Endometrium (tissue), 2 donors: ENCODE measurements around the gene ARHGEF37.
"Not testable (repeated sequence)": the region's sequence is repeated elsewhere in the genome, so short reads cannot be mapped to it uniquely, and the experiment has no call there.

Source experiments
- FAIRE-seq: peaks from 2 replicates; lab custom pipeline; 2012; peaks lifted over from hg19 to GRCh38; lab: Jason Lieb, UNC
- donor health status: control.
- donor health status: control.

ARHGEF37 gene

GRCh38 chr5:149581192-149581861 is at the start of gene ARHGEF37:
TSS of gene ARHGEF37 (plus strand) at chr5:149581498. CDS start at chr5:149597770, 16,272 bp downstream.
- no peak for FAIRE-seq

GRCh38 chr5:149532413-149532812 is 48.9 kb upstream of the ARHGEF37 start:
- no peak for FAIRE-seq

- FAIRE-seq = not testable (repeated sequence)
These were observed 45.5 kb upstream of the ARHGEF37 start for GRCh38 chr5:149535787-149536186.

GRCh38 chr5:149537374-149537975 is 43.8 kb upstream of the ARHGEF37 start:
- no peak for FAIRE-seq

GRCh38 chr5:149540089-149540488 is 41.2 kb upstream of the ARHGEF37 start:
- FAIRE-seq = no peak

- FAIRE-seq = no peak
These were observed 39.4 kb upstream of the ARHGEF37 start for GRCh38 chr5:149541893-149542292.

- no peak for FAIRE-seq
These were observed 37.8 kb upstream of the ARHGEF37 start for GRCh38 chr5:149543361-149544027.

GRCh38 chr5:149544028-149544420 is 37.3 kb upstream of the ARHGEF37 start:
- no peak for FAIRE-seq

GRCh38 chr5:149545327-149545726 is 36.0 kb upstream of the ARHGEF37 start:
- no peak for FAIRE-seq

- FAIRE-seq = no peak
These were observed 34.3 kb upstream of the ARHGEF37 start for GRCh38 chr5:149546974-149547373.

- FAIRE-seq = no peak
These were observed 31.6 kb upstream of the ARHGEF37 start for GRCh38 chr5:149549461-149550267.

- FAIRE-seq = no peak
These were observed 31.1 kb upstream of the ARHGEF37 start for GRCh38 chr5:149550268-149550583.

GRCh38 chr5:149550594-149551226 is 30.6 kb upstream of the ARHGEF37 start:
- FAIRE-seq = no peak

GRCh38 chr5:149551227-149552037 is 29.9 kb upstream of the ARHGEF37 start, which contains the start of gene CSNK1A1:
TSS of gene CSNK1A1 (minus strand) at chr5:149551439. CDS start at chr5:149550964, 475 bp downstream.
- peak; percentile 80 for FAIRE-seq

- FAIRE-seq = no peak
These were observed 29.2 kb upstream of the ARHGEF37 start for GRCh38 chr5:149552038-149552494.

- FAIRE-seq = no peak
These were observed 28.6 kb upstream of the ARHGEF37 start for GRCh38 chr5:149552553-149553160.

GRCh38 chr5:149559706-149560105 is 21.6 kb upstream of the ARHGEF37 start:
- FAIRE-seq = no peak

GRCh38 chr5:149561848-149562247 is 19.4 kb upstream of the ARHGEF37 start:
- FAIRE-seq = peak; percentile 57

- FAIRE-seq = no peak
These were observed 17.8 kb upstream of the ARHGEF37 start for GRCh38 chr5:149563466-149563865.

GRCh38 chr5:149564542-149565140 is 16.7 kb upstream of the ARHGEF37 start:
- FAIRE-seq = peak; percentile 80
